Measurements from ENCODE around the gene CAB39.

CAB39 gene

GRCh38 chr2:230758566-230759480 is 46.2 kb downstream of the CAB39 start:
- no peak for FAIRE-seq

GRCh38 chr2:230759481-230760167 is 47.0 kb downstream of the CAB39 start:
- no peak for FAIRE-seq

GRCh38 chr2:230761704-230762103 is 49.1 kb downstream of the CAB39 start:
- FAIRE-seq: no peak

GRCh38 chr2:230762317-230762896 is 49.8 kb downstream of the CAB39 start:
- FAIRE-seq: no peak

- FAIRE-seq: no peak
Measured at GRCh38 chr2:230764346-230764745, 51.7 kb downstream of the CAB39 start.

GRCh38 chr2:230765611-230766300 is 53.1 kb downstream of the CAB39 start:
- no peak for FAIRE-seq

- FAIRE-seq: no peak
Measured at GRCh38 chr2:230767862-230768388, 55.3 kb downstream of the CAB39 start.

- FAIRE-seq: no peak
Measured at GRCh38 chr2:230770804-230771203, 58.2 kb downstream of the CAB39 start.

GRCh38 chr2:230772156-230772555 is 59.5 kb downstream of the CAB39 start:
- FAIRE-seq: no peak

GRCh38 chr2:230773039-230773773 is 60.6 kb downstream of the CAB39 start:
- FAIRE-seq: no peak

- no peak for FAIRE-seq
Measured at GRCh38 chr2:230774348-230774951, 61.8 kb downstream of the CAB39 start.

- no peak for FAIRE-seq
Measured at GRCh38 chr2:230775737-230776136, 63.1 kb downstream of the CAB39 start.

- FAIRE-seq: no peak
Measured at GRCh38 chr2:230777721-230778120, 65.1 kb downstream of the CAB39 start.

GRCh38 chr2:230778350-230779063 is 65.9 kb downstream of the CAB39 start:
- FAIRE-seq: no peak

GRCh38 chr2:230779126-230779525 is 66.5 kb downstream of the CAB39 start:
- no peak for FAIRE-seq

- no peak for FAIRE-seq
Measured at GRCh38 chr2:230779607-230780006, 67.0 kb downstream of the CAB39 start.

GRCh38 chr2:230781130-230781797 is 68.6 kb downstream of the CAB39 start:
- FAIRE-seq: no peak

GRCh38 chr2:230783101-230783500 is 70.5 kb downstream of the CAB39 start:
- FAIRE-seq: no peak

- FAIRE-seq: no peak
Measured at GRCh38 chr2:230784795-230785194, 72.2 kb downstream of the CAB39 start.

- FAIRE-seq: no peak
Measured at GRCh38 chr2:230785346-230785745, 72.7 kb downstream of the CAB39 start.

All from A204.1 (cell line).